Kidney tubule cell (primary cell): ENCODE measurements around the gene NFATC3.
"Not testable (repeated sequence)": the region's sequence is repeated elsewhere in the genome, so short reads cannot be mapped to it uniquely, and the experiment has no call there.

Experiments used
- DNase-seq: peaks from one replicate; pipeline ENCODE4 v3.0.0-alpha.2; 2018; ENCODE audit warnings: low spot score

Gene NFATC3

DNA sequence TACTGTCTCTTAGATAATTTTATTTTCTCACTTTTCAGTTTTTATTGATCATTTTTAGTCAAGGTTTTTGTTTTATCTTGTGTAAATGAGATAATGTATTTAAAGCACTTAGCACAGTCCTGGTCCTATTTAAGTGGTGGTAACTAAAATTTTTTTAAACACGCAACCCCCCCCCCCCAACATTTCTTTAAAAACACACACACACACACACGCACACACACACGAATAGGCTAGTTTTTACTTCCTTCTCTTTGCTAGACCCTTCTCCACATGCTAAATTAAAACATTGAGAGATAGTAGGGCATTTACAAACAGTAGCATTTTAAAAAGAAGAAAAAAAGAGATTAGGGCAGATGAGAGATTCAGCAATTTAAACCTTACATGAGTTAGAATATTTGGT lies 5.0 kb downstream of the NFATC3 start:
- DNase-seq = no peak

DNA sequence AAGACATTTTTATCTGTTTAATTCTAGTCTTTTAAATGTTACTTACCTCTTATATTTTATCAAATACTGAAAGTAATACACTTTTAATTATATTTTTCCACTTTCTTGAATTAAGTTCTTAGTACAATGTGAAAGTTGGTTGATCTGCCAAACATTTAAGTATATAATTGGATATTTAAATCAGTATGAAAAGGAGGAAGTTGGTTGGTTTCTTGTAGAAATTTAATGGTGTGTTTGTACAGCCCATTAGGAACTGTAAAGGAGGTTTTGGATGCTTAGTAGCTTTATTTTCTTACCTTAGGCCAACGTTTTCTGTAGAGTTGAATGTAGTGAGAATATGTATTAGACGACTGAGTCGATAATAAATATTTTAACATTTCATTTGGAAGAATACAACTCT lies 5.4 kb downstream of the NFATC3 start:
- no peak for DNase-seq

DNA sequence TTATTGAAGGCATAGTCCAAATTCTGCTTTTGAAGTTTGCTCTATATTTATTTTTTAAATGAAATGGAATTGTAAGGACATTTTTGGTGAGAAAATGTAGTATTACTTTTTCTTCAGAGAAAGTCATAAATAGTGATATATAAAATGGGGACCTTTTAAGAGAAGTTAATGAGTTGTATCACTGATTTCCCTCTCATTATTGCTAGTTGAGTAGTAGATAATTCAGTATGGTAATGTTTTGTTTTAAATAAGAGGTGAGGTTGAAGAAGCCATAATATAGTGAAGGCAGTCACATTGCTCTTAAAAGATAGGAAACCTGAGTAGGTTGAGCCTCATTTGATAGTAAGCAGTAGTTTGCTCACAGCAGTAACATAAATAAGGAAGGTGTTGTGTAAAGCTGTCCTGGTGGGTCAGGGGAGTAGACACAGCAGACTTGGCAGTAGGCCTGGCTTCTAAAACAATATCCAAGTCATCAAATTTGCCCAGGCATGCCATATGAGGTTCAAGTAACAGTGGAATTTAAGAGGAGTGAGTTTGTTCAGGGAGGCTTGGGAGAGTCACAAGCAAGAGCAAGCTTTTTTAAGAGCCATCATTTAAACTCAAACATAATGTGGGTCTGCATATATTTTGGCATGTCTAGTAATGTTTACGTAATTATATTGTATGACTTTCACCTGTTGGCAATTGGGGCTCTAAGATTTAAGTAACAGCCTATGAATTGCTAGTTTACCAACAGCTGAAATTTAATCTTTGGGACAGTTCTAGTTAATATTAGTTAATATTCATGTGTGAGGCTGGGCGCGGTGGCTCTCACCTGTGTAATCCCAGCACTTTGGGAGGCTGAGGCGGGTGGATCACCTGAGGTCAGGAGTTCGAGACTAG lies 6.5 kb downstream of the NFATC3 start:
- DNase-seq = peak; percentile 69

DNA sequence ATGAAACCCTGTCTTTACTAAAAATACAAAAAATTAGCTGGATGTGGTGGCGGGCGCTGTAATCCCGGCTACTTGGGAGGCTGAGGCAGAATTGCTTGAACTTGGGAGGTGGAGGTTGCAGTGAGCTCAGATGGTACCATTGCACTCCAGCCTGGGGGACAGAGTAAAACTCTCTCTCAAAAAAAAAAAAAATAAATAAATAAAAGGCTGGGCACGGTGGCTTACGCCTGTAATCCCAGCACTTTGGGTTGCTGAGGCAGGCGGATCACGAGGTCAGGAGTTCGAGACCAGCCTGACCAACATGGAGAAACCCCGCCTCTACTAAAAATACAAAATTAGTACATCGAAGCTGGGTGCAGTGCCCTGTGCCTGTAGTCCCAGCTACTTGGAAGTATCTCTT lies 7.1 kb downstream of the NFATC3 start:
- DNase-seq = not testable (repeated sequence)

DNA sequence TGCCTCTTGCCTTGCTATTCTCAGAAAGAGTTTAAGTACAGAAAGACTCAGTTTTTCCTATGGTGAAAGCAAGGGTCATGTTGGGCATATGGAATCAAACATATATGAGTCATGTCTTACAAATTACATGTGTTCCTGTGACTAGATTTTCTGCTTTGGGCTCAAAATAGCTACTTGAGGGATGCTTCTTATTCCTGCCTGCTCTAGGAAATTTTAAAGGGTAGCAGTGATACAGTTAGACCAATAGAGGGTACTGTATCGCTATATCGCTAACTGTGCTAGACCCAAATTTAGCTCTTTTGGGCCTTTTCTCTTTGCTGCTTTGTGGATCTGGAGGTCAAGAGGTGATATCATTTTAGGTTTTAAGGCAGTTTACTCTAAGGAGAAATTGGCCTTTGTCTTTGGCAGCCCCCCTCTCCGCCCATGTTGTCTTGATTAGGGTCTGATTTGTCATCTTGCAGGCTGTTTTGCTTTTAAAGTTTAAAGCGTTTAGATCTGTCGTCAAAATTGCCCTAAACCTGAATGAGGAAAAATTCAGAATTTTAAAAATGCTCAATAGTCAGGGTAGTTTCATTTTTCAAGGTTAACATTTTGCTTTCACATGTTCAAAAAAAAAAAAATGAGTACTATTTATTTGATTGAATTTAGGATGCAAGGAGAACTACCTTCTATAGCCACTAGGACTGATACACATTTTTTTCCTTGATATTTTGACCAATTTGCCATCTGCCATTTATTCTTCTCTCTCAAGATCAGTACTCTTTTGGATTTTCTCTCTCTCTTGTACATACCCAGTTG lies 8.8 kb downstream of the NFATC3 start:
- no peak for DNase-seq

DNA sequence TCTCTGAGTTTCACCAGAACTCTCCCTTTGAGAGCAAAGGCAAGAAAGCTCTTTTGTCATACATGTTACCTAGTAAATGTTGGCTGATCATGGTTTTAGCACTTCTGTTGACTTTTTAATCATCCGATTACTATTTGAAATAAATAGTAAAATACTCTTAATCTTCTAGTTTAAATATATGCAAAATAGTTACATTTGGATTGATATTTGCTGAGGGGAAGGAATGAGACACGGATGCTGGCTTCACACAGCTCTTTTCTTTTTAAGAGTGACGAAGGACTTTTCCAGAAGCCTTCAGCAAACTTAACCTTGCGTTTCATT lies 9.4 kb downstream of the NFATC3 start:
- no peak for DNase-seq

DNA sequence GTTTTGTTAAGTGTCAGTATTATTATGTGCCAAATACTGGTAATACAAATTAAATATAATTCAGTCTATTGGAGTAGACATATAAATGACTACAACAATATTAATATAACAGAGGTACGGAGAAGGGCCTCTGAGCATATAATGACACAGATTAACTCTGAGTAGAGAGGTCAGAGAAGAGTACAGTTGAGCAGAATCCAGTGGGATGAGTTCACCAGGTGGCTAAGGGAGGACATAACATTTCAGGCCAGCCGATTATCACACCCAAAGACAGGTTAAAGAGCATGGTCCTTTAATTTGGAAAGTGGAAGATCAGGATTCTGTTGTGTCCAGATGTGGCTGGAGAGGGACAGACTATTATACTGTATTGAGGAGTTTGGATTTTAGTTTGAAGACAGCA lies 11.3 kb downstream of the NFATC3 start:
- no peak for DNase-seq

DNA sequence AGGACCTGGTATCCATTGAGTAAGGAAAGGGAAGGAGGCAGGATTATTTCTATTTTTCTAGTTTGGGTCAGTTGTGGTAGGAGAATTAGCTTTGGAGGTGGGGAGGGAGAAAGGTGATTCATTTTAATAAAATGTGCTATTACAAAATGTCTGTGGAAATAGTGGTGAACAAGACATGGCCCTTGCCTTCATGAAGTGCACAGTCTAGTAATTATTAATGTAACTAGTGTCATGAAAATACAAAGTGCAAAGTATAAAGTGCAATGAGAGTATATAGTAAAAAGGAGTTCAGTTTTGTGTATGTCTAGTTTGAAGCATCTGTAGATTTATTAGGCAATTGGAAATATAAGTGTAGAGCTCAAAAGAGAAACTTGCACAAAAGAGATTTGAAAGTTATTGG lies 11.9 kb downstream of the NFATC3 start:
- peak; percentile 22 for DNase-seq

DNA sequence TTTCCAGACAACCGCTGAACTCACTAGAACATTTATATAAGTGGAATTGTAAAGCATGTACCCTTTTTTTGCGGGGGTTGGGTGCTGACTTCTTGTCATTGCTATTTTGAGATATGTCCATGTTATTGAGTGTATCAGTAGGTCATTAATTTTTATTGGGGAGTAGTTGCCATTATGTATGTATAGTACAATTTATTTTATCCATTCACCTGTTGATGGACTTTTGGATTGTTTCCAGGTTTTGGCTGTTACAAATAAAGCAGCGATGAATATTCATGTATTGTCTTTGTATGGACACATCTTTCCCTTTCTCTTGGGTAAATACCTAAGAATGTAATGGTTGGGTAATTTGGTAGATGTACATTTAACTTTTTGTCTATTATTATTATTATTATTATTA lies 12.7 kb downstream of the NFATC3 start:
- no peak for DNase-seq

DNA sequence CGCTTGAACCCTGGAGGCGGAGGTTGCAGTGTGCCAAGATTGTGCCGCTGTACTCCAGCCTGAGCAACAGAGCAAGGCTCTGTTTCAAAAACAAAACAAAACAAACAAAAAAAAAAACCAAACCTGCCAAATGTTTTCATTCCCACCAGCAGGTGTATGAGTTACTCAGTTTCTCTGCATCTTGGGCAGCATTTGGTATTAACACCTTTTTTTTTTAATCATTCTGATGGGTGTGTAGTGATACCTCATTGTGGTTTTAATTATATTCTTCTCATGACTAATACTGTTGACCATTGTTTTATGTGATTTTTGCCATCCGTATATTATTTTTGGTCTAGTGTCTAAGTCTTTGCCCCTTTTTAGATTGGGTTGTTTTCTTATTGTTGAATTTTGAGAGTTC lies 15.3 kb downstream of the NFATC3 start:
- no peak for DNase-seq

DNA sequence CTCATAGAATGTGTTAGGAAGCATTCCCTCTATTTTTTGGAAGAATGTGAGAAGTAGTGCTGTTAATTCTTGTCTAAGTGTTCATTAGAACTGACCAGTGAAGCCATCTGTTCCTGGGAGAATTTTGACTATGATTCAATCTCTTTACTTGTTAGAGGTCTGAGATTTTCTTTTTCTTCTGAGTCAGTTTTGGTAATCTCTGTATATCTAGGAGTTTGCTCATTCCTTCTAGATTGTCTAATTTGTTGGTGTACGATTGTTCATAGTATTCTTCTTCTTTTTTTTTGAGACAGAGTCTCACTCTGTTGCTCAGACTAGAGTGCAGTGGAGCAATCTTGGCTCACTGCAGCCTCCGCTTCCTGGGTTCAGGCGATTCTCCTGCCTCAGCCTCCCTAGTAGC lies 20.4 kb downstream of the NFATC3 start:
- no peak for DNase-seq

DNA sequence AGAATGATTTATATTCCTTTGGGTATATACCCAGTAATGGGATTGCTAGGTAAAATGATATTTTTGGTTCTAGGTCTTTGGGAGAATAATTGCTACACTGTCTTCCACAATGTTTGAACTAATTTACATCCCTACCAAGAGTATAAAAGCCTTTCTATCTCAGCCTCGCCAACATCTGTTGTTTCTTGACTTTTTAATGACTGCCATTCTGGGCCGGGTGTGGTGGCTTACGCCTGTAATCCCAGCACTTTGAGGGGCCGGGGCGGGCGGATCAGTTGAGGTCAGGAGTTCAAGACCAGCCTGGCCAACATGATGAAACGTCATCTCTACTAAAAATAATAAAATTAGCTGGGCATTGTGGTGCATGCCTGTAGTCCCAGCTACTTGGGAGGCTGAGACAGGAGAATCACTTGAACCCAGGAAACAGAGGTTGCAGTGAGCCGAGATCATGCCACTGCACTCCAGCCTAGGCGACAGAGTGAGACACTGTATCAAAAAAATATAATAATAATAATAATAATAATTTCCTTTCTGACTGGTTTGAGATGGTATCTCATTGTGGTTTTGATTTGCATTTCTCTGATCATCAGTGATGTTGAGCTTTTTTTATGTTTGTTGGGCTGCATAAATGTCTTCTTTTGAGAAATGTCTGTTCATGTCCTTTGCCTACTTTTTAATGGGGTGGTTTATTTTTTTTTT lies 22.2 kb downstream of the NFATC3 start:
- not testable (repeated sequence) for DNase-seq

DNA sequence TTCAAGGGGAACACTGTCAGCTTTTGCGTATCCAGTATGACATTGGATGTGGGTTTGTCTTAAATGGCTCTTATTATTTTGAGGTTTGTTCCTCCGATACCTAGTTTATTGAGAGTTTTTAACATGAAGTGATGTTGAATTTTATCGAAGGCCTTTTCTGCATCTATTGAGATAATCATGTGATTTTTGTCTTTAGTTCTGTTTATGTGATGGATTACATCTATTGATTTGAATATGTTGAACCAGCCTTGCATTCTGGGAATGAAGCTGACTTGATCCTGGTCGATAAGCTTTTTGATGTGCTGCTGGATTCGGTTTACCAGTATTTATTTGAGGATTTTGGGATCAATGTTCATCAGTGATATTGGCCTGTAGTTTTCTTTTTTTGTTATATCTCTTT lies 24.0 kb downstream of the NFATC3 start:
- not testable (repeated sequence) for DNase-seq

DNA sequence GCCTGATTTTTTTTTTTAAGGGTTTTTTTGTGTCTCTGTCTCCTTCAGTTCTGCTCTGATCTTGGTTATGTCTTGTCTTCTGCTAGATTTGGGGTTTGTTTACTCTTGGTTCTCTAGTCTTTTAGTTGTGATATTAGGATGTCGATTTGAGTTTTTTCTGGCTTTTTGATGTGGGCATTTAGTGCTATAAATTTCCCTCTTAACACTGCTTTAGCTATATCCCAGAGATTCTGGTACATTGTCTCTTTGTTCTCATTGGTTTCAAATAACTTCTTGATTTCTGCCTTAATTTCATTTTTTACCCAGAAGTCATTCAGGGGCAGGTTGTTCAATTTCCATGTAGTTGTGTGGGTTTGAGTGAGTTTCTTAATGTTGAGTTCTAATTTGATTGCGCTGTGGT lies 25.4 kb downstream of the NFATC3 start:
- DNase-seq = not testable (repeated sequence)

DNA sequence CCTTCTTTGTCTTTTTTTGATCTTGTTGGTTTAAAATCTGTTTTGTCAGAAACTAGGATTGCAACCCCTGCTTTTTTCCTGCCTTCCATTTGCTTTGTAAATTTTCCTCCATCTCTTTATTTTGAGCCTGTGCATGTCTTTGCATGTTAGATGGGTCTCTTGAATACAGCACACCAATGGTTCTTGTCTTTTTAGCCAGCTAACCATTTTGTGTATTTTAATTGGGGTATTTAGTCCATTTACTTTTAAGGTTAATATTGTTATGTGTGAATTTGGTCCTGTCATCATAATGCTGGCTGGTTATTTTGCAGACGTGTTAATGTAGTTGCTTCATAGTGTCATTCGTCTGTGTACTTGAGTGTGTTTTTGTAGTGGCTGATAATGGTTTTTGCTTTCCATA lies 26.2 kb downstream of the NFATC3 start:
- DNase-seq = no peak

DNA sequence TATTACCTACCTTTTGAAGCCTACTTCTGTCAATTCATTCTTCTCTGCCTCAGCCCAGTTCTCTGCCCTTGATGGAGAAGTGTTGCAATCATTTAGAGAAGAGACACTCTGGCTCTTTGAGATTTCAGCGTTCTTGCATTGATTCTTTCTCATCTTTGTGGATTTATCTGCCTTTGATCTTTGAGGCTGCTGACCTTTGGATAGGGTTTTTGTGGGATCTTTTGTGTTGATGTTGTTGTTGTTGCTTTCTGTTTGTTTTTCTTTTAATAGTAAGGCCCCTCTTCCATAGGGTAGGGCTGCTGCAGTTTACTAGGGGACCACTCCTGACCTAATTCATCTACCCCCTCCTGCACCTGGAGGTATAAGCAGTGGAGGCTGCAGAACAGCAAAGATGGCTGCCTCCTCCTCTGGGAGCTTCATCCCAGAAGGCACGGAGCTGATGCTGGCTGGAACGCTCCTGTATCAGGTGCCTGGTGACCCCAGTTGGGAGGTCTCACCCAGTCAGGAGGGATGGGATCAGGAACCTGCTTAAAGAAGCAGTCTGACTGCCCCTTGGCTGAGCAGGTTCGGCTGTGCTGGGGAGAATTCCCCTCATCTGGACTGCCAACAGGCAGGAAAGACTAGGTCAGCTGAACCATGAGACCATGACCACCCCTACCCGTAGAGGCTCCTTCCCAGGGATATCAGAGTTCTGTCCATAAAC lies 28.0 kb downstream of the NFATC3 start:
- no peak for DNase-seq

DNA sequence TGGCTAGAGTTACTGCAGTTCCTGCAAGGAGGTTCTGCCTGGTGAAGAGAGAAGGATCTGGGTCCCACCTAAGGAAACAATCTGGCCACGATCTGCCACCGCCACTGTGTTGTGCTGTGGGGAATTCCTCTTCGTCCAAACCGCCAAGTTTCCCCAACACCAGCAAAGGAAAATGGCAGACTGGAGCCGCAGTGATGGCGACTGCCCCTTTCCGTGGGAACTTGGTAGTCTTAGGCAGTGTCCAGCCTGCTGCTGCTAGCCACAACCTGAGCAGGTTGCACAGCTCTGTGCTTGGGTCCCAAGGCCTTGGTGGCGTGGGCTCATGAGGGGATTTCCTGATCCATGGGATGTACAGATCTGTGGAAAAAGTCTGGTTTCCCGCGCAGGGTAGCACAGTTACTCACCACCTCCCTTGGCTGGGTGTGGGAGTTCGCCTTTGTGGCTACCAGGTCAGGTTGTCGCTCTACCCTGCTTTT lies 28.6 kb downstream of the NFATC3 start:
- DNase-seq = no peak

DNA sequence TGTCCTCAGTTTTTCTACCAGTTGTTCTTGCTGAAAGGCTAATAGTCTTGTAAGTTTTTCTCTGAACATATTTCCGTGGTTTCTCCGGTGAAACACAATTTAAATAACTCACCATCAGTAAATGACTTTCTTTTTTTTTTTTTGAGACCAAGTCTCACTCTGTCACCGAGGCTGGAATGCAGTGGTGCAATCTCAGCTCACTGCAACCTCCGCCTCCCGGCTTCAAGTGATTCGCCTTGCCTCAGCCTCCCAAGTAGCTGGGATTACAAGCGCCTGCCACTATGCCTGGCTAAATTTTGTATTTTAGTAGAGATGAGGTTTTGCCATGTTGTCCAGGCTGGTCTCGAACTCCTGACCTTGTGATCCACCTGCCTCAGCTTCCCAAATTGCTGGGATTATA lies 29.8 kb downstream of the NFATC3 start:
- DNase-seq = not testable (repeated sequence)

DNA sequence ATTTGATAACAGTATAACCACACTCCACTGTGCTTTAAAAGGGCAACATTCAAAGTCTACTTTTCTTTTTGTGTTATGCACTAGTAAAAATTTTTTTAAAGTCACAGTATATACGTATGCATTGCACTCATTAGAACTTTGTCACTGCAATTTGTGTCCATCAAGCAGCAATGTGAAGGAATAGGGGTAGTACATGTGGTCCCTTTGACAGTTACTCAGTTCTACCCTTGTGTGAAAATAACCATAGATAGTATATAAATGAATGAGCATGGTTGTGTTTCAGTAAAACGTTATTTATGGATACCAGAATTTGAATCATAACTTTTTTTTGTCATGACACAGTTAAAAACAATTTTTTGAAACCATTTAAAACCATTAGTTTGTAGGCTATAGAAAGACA lies 30.7 kb downstream of the NFATC3 start:
- DNase-seq = no peak

DNA sequence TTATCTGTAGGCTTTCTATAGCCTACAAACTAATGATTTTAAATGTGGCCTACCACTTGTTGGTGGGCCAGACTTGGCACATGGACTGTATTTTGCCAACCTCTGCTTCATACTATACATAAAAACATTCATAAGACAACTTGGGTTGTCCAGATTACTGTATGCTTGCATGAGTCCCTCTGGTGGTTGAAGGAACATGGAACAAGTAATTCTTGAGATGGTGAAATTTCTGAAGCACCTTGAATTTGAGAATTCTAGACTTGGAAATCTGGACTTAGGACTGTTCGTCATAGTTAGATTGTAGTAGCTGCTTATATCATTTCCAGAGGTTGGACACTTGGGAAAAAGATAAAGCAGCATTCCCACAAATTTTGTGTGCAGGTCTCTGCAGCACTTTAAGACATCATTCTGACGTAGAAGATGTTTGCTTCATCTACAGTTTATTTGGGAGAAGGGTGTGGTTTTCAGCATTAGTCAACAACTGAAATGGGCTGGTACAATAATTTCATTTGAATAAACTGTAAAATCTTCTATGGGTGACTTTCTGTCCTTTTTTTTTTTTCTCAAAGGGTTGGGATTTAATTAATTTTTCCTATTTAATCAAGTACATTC lies 31.2 kb downstream of the NFATC3 start:
- DNase-seq = peak; percentile 28

DNA sequence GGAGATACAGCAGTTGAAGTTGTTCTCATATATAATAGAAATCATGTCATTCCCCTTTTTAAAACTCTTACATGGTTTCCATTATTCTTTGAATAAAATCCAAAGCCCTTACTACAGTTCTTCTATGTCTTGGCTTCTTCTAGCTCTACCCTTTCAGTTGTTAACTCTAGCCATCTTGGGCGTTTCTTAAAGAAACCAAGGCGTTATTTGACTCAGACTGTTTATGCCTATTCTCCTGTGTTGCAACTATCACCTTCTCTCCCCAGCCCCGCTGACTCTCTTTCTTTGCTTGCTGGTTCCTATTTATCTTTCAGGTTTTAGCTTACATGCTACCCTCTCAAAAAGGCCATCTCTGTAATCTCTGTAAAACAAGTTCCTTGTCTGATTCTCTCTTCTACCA lies 32.7 kb downstream of the NFATC3 start:
- DNase-seq = no peak

DNA sequence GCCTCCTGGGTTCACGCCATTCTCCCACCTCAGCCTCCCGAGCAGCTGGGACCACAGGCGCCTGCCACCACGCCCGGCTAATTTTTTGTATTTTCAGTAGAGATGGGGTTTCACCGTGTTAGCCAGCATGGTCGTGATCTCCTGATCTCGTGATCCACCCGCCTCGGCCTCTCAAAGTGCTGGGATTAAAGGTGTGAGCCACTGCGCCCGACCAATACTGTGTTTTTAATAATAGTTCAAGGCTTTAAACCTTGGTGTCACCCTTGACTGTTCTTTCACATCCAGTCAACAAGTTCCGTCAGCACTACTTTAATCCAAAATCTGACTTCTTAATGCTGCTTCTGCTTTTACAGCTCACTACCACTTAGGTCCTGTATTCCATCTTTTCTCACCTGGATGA lies 33.8 kb downstream of the NFATC3 start:
- not testable (repeated sequence) for DNase-seq
